Cardiac fibroblast (primary cell): ENCODE results near the gene MUC5B.

Experiments
- DNase-seq, 2 donors: peaks; one replicate each; pipeline versions ENCODE4 v3.0.0 to v3.0.0-alpha.2; 2010; ENCODE audit warnings: low read depth in 2 of 2
- H3K4me3 ChIP-seq, 2 donors: replicated peaks in 1 of 2; 1 replicate in 1 of 2; 2 replicates in 1 of 2; pipeline ENCODE4 v1.5.1; 2011; ENCODE audit warnings: low read depth in 2 of 2, low read length in 2 of 2, mild to moderate bottlenecking in 2 of 2, moderate library complexity in 1 of 2
- CTCF ChIP-seq: IDR thresholded peaks from one replicate; pipeline ENCODE4 v1.5.1; 2011; ENCODE audit warnings: low read depth, mild to moderate bottlenecking, low read length, inconsistent platforms

Gene MUC5B

GRCh38 chr11:1224491-1225385 is 1.9 kb downstream of the MUC5B start:
- no peak overlapping the region for H3K4me3 ChIP-seq
- DNase-seq, result no peak
- TF ChIP-seq CTCF, result no peak

- no peak overlapping the region for H3K4me3 ChIP-seq
- no peak for TF ChIP-seq CTCF
- no peak for DNase-seq
Observed at GRCh38 chr11:1225386-1226225, 2.7 kb downstream of the MUC5B start.

- TF ChIP-seq CTCF, result no peak
- H3K4me3 ChIP-seq, result no peak overlapping the region
- no peak for DNase-seq
Observed at GRCh38 chr11:1226226-1226985, 3.5 kb downstream of the MUC5B start.

- DNase-seq, result no peak
- TF ChIP-seq CTCF, result peak; percentile 51
- H3K4me3 ChIP-seq, result no peak overlapping the region
Observed at GRCh38 chr11:1226986-1227550, 4.2 kb downstream of the MUC5B start.

GRCh38 chr11:1227551-1228100 is 4.8 kb downstream of the MUC5B start:
- no peak for TF ChIP-seq CTCF
- DNase-seq, result no peak
- H3K4me3 ChIP-seq, result no peak overlapping the region
